Stimulated activated CD4-positive, alpha-beta T cell treated with anti-CD3 and anti-CD28 coated beads, Interleukin-1b, Interleukin-23, amount 100 ng/mL, for 48 hours (primary cell): ENCODE results near the gene ANKRD34A.

Experiments
- DNase-seq: peaks from one replicate; pipeline ENCODE4 v3.0.0-alpha.2; 2020

The ANKRD34A gene

DNA sequence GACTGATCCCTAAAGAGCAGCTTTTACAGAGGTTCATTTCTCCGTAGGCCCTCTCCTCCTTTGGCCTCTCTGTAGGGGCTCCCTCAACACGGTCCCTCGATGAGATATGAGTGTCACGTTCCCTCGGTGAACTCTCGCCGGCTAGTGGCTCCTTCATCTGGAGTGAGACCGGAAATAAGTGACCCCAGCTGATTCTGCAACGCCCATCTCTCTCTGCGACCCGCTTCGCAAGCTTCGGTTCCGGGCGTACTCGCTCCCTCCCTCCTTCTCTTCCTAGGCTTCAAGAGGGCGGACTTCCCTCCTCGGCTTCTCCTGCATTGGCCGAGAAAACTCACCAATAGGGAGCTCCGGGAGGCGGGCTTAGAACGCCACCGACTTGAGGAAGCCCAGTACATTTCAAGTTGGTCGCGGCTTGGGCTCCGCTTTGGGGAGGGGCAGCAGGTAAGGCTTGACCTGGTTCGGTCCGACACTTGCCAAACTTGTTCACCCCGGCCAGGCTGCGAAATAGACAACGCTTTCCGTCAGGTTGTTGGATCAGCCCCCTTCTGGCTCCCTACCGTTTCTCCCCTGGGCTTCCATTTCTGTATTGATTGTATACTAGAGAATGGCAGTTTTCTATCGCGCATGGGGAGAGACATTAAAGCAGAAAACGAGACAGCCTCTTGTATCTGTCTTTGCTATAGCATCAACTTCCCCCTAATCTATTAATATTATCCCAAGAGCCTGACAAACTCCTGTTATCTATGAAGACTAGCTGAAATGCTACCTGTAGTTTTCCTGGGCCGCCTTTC is at the start of gene ANKRD34A, which contains the start of gene POLR3GL:
ANKRD34A (minus strand) TSS at position 248 of the 791 bp plus-strand sequence. CDS start 2,816 bp downstream, outside the sequence.
POLR3GL (plus strand) TSS at position 363 of the 791 bp plus-strand sequence. CDS start 10,176 bp downstream, outside the sequence.
- DNase-seq = peak; percentile 92

DNA sequence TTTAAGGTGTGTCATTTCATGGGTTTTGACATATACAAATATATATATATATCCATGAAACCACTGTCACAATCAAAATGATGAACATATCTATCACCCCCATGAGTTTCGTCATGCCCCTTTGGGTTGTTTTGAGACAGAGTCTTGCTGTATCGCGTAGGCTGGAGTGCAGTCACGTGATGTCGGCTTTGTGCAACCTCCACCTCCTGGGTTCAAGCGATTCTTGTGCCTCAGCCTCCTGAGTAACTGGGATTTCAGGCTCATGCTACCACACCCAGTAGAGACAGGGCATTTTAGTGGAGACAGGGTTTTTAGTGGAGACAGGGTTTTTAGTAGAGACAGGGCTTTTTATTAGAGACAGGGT is 49.2 kb upstream of the ANKRD34A start:
- no peak for DNase-seq

DNA sequence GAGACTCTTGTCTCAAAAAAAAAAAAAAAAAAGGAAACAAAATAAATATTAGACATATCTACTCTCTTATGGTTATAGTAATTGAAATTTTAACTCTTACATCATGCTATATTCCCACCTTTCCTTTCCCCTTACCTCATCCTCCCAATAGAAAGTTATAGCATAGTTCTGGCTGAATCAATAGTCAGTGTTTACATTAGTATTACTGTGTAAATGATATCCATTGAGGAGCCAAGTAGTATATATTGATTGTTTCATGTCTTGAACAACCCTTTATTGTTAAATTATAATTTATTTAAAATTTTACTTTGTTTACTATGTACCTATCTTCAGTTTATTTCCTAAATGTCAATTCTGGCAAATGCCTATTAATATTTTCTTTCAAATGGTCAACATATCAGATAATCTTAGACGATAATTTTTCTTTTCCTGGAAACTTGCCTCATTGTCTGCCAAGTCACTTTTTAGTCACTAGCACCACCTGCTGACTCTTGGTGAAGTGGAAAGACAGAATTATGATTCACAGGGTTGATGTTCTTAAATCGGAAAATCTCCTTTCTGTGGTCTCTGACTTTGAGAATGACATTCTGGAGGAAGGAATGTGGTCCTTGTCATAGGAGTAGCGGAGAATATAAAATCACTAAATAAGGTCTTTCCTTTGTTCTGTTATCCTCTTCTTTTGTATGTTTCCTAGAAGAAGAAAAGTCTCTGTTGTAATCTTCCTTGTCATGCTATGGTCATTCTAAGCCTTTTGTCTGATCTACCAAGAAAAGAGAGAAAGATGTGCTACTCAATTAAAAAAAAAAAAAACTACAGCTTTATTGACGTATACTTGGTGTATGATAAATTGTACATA is 48.6 kb upstream of the ANKRD34A start:
- peak; percentile 17 for DNase-seq

DNA sequence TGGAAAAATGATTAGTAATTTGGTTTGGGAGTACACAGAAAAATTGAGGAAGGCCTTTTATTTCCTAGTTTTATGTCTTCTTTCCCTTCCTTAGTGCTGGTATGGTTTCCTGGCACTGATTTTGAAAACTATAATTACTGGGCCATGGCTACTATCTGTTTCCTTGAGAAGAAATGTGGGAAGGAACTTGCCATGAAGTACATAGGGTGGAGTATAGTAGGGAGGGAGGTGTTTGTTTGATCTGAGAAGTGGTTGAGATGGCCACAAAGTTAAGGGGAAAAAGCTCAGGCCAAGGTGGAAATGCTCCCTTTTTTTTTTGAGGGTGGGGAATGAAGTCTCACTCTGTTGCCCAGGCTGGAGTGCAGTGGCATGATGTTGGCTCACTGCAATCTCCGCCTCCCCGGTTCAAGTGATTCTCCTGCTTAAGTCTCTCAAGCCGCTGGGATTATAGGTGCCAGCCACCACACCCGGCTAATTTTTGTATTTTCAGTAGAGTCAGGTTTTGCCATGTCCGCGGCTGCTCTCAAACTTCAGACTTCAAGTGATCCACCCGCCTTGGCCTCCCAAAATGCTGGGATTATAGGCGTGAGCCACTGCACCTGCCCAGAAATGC is 45.9 kb upstream of the ANKRD34A start:
- DNase-seq = no peak

DNA sequence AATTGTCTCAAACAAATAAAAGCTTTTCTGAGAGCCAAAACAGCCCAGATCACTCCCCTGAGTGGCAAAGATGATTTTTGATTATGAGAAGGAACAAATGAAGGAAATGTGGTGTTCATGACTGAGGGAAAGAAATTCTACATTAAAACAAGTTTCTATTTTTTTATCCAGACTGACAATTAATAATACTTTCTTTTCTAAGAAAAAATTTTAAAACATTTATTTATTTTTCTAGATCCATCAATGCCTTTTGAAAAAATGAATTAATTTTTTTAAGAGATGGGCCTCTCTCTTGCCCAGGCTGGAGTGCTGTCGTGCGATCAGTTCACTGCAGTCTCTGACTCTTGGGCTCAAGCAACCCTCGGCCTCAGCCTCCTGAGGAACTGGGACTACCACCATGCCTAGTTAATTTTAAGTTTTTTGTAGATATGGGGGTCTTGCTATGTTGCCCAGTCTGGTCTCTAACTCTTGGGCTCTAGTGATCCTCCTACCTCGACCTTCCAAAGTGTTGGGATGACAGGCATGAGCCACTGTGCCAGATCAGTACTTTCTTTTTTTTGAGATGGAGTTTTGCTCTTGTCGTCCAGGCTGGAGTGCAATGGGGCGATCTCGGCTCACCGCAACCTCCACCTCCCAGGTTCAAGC is 43.2 kb upstream of the ANKRD34A start:
- no peak for DNase-seq

DNA sequence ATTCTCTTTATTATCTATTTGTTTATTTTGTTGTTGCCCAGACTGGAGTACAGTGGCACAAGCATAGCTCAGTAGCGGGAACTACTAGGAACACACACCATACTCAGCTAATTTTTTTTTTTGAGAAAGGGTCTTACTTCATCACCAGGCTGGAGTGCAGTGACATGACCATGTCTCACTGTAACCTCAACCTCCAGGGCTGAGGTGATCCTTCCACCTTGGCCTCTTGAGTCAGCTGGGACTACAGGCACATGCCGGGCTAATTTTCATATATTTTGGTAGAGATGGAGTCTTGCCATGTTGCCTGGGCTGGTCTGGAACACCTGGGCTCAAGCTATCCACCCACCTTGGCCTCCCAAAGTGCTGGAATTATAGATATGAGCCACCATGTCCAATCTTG is 37.3 kb upstream of the ANKRD34A start:
- no peak for DNase-seq

DNA sequence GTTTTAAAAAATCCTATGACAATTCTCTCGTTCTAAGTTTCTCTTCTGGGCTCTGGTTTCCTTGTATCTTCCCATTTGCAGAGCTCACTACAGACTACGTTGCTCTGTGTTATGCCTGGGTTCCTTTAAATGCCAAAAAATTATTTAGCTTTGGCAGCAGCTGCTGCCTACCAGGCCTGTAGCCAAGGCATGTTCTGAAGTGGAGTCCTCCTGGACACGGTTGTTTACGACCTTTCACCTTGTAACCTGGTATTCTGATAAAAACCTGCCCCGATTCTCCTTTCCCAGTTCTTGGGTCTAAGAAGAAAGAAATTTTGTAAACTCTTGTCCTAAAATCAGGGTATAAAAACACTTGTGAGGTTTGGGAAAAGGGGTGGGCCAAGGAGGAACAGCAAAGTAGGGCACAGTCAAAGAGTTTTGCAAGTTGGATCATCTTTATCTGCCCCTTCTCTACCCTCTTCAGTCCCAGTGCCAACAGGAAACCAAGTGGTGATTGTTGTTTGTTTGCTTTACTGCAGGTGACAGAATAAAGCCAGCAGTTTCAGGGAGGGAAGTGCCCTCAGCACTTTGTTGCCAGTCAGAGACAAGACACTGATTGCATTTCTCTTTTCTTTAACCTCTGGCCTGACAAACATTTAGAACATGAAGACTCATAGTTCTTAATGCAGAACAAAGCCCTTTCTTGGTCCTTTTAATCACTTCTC is 35.1 kb upstream of the ANKRD34A start:
- no peak for DNase-seq

DNA sequence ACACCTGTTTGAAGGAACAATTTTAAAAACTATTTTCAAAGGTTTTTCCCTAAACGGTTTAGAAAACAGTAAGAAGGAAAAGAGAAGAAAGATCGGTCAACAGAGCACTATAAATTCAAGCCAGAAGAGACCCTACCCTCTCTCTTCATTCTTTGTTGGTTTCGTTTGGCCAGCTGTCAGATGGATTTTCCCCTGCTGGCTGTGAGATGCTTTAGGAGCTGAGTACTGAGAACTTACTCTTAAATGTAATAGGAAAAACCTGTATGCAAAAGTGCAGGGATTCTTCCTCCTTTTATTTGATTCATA is 33.3 kb upstream of the ANKRD34A start:
- DNase-seq = no peak

DNA sequence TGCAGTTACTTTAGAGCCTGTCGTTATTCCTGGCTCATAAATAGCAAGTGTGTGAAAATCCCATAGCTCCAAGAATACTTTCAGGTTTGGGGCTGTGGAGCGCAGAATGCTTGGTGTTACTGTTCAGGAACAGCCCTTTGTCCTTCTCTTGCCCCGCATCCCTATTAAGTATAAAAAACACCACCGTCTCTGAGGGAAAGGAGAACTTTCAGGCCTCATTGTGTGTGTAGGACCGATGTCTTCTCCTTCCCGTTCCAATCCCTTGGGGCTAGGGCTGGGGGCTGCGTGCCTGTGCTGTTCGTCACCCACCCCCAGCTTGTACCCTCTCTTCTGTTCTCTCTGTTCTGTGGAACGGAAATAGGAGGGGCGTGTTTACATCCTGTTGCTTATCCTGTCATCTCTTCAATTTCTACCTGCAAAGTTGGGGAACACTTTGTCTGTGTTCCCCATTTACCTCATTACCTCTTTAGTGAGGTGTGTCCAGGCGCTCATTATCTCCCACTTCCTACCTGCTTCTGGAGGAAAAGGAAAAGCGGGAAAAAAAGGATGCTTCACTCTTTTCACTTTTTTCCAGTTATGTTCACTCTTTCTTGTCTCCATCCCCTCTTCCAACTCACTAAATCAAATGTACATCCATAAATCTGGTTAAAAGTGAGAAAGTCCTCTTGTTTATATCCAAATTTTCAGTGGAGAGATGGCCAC is 32.8 kb upstream of the ANKRD34A start:
- peak; percentile 56 for DNase-seq

DNA sequence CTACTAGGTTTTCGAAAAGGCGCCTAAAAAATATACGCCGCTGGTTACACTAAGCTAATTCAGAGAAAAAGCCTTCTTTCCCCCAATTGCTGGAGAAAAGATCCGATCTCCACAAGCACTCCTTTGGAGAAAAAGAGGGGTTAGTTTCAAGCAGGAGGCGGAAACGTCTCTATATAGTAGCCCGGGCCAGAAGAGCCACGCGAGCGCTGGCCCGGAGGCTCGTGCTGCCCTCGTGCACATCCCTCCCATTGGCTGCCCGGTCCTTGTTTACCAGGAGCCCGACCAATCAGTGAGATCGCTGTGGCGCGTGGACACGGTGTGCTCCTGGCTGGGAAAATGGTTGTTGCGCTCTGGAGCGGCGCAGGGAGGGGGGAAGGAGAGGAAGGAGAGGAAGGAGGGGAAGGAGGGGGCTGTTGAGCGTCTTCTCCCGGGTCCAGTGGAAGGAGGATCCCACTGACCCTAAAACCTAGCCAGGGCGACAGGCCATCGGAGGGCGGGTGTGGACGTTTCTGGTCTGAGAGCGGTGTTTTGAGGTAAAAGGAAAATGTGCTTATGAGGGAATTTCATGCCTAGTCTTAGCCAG is 32.1 kb upstream of the ANKRD34A start, which contains the start of gene TXNIP:
TXNIP (minus strand) TSS at position 147 of the 583 bp plus-strand sequence. CDS start 313 bp downstream, outside the sequence.
- DNase-seq = peak; percentile 95

DNA sequence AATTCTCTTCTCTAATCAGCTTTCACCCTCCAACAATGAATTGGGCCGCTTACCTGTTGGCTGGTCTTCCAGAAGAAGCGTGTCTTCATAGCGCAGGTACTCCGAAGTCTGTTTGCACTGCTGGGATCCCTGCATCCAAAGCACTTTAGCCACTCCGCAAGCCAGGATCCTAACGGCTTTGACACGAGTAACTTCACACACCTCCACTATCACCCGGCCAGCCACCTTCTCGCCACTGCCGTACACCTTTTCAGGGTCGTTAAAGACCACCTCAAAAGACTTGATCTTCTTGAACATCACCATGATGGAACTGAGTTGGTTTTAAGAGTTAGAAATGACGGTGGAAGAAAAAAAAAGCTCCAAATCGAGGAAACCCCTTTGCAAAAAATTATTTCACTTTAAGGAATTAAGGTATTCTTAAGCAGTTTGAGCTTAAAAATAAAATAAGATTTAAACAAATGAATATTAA is 31.6 kb upstream of the ANKRD34A start:
- DNase-seq = no peak

DNA sequence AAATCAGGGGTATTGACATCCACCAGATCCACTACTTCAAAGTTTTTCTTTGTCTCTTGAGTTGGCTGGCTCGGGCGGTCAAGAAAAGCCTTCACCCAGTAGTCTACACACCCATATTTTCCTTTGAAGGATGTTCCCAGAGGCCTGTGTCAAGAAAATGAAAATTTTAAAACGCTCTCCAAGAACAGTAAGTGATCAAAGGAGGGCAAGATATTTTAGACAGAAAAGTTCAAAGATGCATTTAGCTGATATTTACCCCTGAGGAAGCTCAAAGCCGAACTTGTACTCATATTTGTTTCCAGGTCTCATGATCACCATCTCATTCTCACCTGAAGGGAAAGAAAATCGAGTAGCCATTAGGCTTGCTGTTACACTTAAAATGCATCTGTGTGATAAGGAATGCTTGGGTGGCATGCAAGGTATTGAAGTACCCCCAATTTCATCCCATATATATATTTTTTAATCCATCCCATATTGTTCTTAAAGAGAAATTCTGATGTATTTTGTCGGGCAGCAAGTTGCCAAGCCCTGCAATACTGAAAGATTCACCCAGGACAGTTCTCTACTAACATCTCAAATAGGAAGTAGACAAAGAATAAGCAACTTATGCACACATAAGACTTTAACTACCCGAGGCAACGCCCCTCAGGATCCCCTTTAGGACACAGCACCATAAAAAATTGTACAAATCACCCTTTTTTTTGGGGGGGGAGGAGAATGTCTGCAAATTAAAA is 30.9 kb upstream of the ANKRD34A start:
- no peak for DNase-seq

DNA sequence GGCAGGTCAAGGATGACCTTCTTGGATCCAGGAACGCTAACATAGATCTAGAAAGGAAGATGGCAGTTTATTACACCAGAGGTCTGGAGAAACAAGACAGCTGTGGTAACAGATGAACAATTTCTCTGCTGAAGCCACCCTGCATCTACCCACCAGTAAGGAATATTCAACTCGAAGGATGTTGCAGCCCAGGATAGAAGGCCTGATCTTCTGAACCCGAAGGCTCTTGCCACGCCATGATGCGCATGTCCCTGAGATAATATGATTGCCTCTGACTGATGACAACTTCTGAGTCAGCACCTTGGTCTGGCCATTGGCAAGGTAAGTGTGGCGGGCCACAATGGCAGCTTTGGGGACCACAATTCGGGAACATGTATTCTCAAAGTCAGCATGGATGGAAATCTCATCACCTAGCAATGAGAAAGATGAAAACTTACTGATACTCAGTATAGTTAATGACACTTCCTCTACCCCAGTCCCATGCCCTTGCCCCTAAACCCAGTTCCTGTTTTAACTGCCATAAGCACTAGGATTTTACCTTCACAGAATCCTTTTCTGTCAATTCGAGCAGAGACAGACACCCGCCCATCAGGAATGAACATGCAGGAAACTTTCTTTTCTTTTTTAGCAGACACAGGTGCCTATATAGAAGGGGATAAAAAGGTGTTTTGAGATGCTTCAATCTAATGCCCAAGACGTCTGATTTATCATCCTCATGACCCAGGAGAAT is 30.2 kb upstream of the ANKRD34A start:
- peak; percentile 58 for DNase-seq

DNA sequence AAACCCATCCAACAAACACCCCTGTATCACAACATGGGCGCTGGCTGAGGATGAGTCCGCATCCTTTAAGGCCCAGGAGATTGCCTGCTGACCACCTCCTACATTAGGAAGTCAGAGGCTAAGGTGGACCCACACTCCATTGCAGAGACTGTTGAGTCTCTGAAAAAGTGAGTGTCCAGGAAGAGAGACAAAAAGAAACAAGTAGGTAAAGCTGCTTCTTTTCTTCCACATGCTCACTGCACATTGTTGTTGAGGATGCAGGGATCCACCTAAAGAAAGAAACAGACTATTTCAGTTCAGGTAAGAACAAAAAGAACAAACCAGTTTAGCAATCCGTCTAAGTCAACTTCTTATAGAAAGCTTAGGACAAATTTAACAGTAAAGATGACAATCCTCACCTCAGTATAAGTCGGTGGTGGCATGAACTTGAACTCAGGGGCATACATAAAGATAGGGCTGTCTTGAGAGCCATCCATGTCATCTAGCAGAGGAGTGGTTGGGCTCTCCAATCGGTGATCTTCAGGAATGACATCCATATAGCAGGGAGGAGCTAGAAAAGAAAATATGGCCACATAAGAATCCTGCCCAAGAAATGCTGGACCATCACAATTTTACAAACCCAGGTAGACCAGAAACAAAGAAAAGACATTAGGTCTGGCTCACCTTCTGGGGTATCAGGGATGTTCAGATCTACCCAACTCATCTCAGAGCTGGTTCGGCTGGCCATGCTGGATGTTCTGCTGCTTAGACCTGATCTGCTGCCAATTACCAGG is 29.4 kb upstream of the ANKRD34A start:
- no peak for DNase-seq

DNA sequence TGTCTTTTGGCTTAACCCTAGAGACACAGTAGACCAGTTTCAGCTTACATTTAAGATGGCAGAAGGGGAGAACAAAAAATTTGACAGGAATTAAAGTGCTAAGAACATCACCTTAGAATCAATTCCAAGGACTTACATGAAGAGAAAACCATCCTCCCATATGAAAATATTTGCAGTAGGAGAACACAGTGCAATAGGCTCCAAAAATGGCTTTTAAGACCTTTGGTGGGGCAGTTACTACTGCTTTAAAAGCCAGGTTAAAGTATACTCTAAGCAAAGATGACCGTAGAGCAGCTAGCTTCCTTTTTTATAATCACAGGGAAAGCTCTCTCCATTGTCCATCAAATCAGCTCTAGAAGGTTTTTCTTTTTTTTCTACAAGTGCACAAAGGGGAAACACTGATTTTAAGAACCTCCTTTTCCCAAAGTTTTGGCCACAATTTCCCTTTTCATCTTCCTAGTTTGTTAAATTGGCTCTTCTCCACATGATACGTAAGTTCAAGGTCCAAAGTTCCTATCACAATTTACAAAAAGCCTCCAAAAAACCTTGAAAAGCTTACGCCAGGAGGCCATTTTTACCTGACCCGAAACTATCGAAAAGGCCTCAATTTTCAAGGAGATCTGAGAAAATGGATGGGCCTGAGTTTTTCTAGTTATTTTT is 28.7 kb upstream of the ANKRD34A start:
- no peak for DNase-seq

DNA sequence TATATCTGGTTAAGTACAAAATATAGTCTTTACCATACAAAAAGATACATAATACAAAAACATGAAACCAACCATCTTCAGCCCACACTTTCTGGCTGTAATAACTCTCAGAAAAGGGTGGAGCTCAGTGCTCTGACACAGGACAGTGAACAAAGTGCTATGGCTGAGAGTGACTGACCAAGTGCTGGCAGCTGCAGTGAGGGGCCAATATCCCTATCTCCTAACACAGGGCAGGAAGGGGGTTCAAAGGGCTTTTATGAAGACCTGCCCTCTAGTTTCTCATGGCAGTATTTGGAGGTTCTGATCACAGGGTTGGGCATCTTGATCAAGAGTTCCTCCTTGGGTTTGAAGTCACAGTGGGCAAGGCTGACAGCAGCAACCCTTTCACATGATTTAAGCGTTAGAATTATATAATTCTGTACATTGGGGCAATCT is 28.1 kb upstream of the ANKRD34A start:
- DNase-seq = no peak

DNA sequence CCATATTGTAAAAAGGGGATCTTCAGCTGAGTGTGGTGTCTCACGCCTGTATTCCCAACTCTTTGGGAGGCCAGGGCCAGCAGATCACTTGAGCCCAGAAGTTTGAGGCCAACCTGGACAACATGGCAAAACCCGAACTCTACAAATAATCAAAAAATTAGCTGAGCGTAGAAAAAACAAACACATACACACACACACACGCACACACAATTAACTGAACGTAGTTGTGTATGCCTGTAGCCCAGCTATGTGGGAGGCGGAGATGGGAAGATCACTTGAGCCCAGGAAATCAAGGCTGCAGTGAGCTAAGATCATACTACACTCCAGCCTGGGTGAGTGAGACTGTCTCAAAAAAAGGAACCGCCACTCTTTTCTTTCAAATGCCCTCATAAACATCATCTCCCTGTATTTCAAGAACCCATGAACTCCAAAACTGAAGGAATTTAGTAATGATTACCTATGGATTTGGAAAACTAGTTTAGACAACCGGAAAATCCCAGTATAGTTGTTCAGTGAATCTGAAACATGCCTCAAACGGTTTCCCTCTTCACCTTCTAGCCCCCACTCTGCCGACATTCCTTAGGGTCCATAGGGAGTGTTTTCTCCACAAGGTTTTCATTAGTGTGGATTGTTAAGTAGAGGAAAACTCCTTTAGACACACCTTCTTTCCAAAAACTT is 27.5 kb upstream of the ANKRD34A start:
- no peak for DNase-seq
